ENCODE results near the gene GDF2. TPM values are rescaled to one million over a fixed set of nuclear protein-coding genes. Genes with fewer than 3 reads are reported as not detected.

The GDF2 gene
- total and polyA plus RNA-seq, 2 of the 4 experiments (the other 2 are of a cell fraction): under 0.01 TPM; not detected in 1

DNA sequence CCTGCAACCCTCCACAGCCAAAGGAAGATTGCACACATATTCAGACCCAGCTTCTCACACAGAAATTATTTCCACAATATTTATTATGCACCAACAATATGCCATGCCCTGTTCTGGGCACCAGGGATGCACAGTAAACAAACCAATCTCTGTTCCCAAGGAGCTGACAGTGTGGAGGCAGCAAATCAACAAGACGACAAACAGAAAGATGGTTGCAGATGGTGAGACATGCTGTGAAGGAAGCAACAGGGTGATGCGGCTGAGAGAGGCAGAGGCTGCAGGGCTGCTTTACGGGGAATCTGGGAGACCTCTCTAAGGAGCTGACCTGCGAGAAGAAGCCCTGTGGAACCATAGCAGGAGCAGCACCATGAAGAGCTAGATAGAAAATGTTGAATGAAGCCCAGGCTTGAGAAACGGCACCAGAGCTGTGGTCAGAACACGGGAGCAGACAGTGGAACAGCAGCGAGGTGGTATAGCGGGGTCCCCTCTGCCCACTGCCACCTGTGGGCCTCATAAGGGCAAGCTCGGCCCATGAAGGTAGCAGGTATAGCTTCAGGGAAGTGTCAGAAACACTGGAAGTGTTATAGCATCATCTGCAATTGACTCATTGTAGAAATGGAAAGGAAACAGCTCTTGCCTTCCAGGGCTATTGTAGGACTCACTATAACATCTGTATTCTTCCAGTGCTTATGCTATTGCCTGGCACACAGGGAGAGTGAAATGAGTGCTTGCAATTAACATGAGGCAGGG is 43.4 kb downstream of the GDF2 start:
- ChIA-PET POLR2A (ENCODE audit: unreplicated experiment) (no interaction called here), CTCF (interaction anchor here (0.7 kb wide), 2 partner anchors 11 to 72 kb away, joined by 3 to 4 read pairs; no protein-coding TSS in a partner anchor)
- no peak overlapping the region for H3K56ac ChIP-seq (ENCODE audit: extremely low read depth, insufficient read depth, low read length)
- no peak overlapping the region for H3K9ac ChIP-seq (ENCODE audit: low read depth, low read length)
- H3K4me2 ChIP-seq (ENCODE audit: low read depth, low read length): no peak overlapping the region
- H4K20me1 ChIP-seq (ENCODE audit: insufficient read depth, low read length): no peaks in the 10 kb centered on the region
- BruUV-seq (replicated peaks): no TSS peak
- H3K9me3 ChIP-seq (ENCODE audit: control insufficient read depth, insufficient read depth, low read length): no peaks in the 10 kb centered on the region
- no peak overlapping the region for H3K4ac ChIP-seq (ENCODE audit: low read depth, low read length)
- no peak for ATAC-seq (ENCODE audit: low read depth)
- H2BK15ac ChIP-seq (ENCODE audit: low read depth, low read length): no peak overlapping the region
- WGBS, 2 experiments (ENCODE audit: extremely low coverage in 2 of 2, insufficient read length in 1 of 2): 64% methylated on average over 4 of the region's 9 CpGs; no CpG with 5 or more reads in 1 of the 2 experiments
- H2BK120ac ChIP-seq (ENCODE audit: low read depth, low read length): no peak overlapping the region
- no peak overlapping the region for H4K5ac ChIP-seq (ENCODE audit: low read depth, low read length)
- H3K4me3 ChIP-seq (ENCODE audit: insufficient read depth, low read depth, low read length): no peak overlapping the region
- peaks cover 42% of the 10 kb centered on the region for H3K27me3 ChIP-seq (ENCODE audit: control insufficient read depth, insufficient read depth, low read length)
- no peak overlapping the region for H4K8ac ChIP-seq (ENCODE audit: low read depth in 2 of 2, low read length in 2 of 2)
- TF ChIP-seq SMC3 (IDR thresholded peaks at IDR 0.05; ENCODE audit: low read depth, low read length) (no peak), NFE2L2 (IDR thresholded peaks at IDR 0.05; ENCODE audit: low read depth, low read length) (no peak), MXI1 (IDR thresholded peaks at IDR 0.05; ENCODE audit: borderline replicate concordance, low read depth, low read length) (no peak), RCOR1 (IDR thresholded peaks at IDR 0.05; ENCODE audit: insufficient replicate concordance, low read length) (no peak), MAZ (IDR thresholded peaks at IDR 0.05; ENCODE audit: borderline replicate concordance, low read depth, low read length) (no peak), RAD21 (IDR thresholded peaks at IDR 0.05; ENCODE audit: low read length) (no peak), CHD1 (IDR thresholded peaks at IDR 0.05; ENCODE audit: low read depth, low read length) (no peak), CEBPB (IDR thresholded peaks at IDR 0.05; ENCODE audit: low read depth, low read length) (no peak), BHLHE40 (IDR thresholded peaks at IDR 0.05; ENCODE audit: low read depth, low read length) (no peak), POLR2A (IDR thresholded peaks at IDR 0.05; ENCODE audit: low read depth, low read length) (no peak), MAFK (IDR thresholded peaks at IDR 0.05; ENCODE audit: low read depth, low read length) (no peak), FOS (IDR thresholded peaks at IDR 0.05; ENCODE audit: low read depth, low read length) (no peak), RFX5 (IDR thresholded peaks at IDR 0.05; ENCODE audit: low read depth, low read length) (no peak)
- TF ChIP-seq, protein P1, sequence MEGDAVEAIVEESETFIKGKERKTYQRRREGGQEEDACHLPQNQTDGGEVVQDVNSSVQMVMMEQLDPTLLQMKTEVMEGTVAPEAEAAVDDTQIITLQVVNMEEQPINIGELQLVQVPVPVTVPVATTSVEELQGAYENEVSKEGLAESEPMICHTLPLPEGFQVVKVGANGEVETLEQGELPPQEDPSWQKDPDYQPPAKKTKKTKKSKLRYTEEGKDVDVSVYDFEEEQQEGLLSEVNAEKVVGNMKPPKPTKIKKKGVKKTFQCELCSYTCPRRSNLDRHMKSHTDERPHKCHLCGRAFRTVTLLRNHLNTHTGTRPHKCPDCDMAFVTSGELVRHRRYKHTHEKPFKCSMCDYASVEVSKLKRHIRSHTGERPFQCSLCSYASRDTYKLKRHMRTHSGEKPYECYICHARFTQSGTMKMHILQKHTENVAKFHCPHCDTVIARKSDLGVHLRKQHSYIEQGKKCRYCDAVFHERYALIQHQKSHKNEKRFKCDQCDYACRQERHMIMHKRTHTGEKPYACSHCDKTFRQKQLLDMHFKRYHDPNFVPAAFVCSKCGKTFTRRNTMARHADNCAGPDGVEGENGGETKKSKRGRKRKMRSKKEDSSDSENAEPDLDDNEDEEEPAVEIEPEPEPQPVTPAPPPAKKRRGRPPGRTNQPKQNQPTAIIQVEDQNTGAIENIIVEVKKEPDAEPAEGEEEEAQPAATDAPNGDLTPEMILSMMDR (conservative IDR thresholded peaks at IDR 0.05; ENCODE audit: low read depth, low read length): no peak
- TF ChIP-seq, protein P2, sequence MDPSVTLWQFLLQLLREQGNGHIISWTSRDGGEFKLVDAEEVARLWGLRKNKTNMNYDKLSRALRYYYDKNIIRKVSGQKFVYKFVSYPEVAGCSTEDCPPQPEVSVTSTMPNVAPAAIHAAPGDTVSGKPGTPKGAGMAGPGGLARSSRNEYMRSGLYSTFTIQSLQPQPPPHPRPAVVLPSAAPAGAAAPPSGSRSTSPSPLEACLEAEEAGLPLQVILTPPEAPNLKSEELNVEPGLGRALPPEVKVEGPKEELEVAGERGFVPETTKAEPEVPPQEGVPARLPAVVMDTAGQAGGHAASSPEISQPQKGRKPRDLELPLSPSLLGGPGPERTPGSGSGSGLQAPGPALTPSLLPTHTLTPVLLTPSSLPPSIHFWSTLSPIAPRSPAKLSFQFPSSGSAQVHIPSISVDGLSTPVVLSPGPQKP (IDR thresholded peaks at IDR 0.05; ENCODE audit: borderline replicate concordance, low read depth, low read length): no peak
- TF ChIP-seq, protein P3, sequence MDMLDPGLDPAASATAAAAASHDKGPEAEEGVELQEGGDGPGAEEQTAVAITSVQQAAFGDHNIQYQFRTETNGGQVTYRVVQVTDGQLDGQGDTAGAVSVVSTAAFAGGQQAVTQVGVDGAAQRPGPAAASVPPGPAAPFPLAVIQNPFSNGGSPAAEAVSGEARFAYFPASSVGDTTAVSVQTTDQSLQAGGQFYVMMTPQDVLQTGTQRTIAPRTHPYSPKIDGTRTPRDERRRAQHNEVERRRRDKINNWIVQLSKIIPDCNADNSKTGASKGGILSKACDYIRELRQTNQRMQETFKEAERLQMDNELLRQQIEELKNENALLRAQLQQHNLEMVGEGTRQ (IDR thresholded peaks at IDR 0.05; ENCODE audit: low read depth, low read length): no peak
- H3K79me1 ChIP-seq (ENCODE audit: low read depth in 1 of 2, low read length in 2 of 2): no peaks in the 10 kb centered on the region
- H3K27ac ChIP-seq (ENCODE audit: insufficient read depth, low read length): no peak overlapping the region
- no peak overlapping the region for H2AFZ ChIP-seq (replicated peaks; ENCODE audit: low read length, poor library complexity)
- H4K91ac ChIP-seq (ENCODE audit: insufficient read depth, low read depth, low read length): no peak overlapping the region
- dilution Hi-C loops (cut with HindIII; ENCODE audit: low sequenced_read_pairs, unreplicated experiment) (no loop called here), in situ Hi-C loops (cut with MboI; ENCODE audit: low sequenced_read_pairs) (no loop called here), intact Hi-C loops (cut with micrococcal nuclease) (no loop called here)
- H3K9me1 ChIP-seq (ENCODE audit: insufficient read depth, low read length): no peaks in the 10 kb centered on the region; the same call in 1 of the 2 replicates
- H3K14ac ChIP-seq (replicated peaks; ENCODE audit: low read depth, low read length): no peak overlapping the region
- H2AK9ac ChIP-seq (replicated peaks; ENCODE audit: low read depth, low read length, poor library complexity): no peak overlapping the region
- H3K4me1 ChIP-seq (ENCODE audit: control insufficient read depth, insufficient read depth, low read length): no peaks in the 10 kb centered on the region
- no peak overlapping the region for H2BK20ac ChIP-seq (ENCODE audit: low read depth, low read length)
- no peaks in the 10 kb centered on the region for H3K36me3 ChIP-seq (ENCODE audit: control insufficient read depth, insufficient read depth, low read length)
- no peak overlapping the region for H3K18ac ChIP-seq (ENCODE audit: low read depth, low read length)
- DNase-seq: no peak
- no peak overlapping the region for H2AK5ac ChIP-seq (ENCODE audit: low read depth, low read length)
- H2BK5ac ChIP-seq (ENCODE audit: low read depth, low read length, poor library complexity, severe bottlenecking): no peak overlapping the region
- H3K23ac ChIP-seq (ENCODE audit: low read depth, low read length): no peak overlapping the region
